ENCODE data around the gene HOXA3. TPM values are rescaled to one million over a fixed set of nuclear protein-coding genes. Genes with fewer than 3 reads are reported as not detected.

Gene HOXA3
- total and polyA plus RNA-seq, 3 experiments from 2014 or later: not detected

DNA sequence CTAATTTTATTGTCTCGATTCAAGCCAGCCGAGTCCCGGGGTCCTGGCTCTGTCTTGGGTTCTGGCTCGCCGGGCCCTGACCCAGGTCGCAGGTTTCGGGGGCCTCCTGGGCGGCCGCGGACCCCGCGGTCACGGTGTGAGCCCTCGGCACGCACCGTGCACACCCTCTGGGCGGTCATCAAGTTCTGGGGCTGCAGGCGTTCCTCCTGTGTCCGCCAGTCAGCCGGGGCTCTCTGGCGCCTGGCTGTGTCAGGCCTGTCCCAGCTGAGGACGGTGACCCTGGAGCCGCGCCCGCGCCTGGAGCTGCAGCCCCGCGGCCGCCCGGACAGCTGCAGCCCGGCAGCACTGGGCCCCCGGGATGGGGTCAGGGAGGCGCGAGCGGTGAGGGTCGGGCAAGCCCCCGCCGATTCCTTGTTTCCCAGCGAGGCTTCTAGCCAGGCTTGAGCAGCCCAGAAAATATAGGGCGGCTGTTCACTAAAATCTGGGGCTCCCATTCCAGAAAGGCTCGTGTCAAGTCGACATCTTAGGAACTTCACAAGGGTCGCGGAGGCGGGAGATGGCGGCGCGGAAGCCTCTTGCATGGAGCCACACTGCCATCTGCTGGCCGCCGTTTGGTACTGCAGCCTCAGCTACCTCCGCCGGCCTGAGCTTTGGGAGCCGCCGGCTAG lies 8.3 kb upstream of the HOXA3 start:
- peaks cover 27 to 46% (median 36%) of the 10 kb centered on the region in 3 donors for H3K4me1 Mint-ChIP-seq
- no peaks in the 10 kb centered on the region for H3K36me3 ChIP-seq (ENCODE audit: insufficient read depth, low read length)
- H3K27ac Mint-ChIP-seq: peak overlapping the region in 3 of 8 donors; percentile 43 to 75 (median 47)
- no peaks in the 10 kb centered on the region for H3K36me3 Mint-ChIP-seq
- H3K27ac ChIP-seq (ENCODE audit: low read depth, low read length): no peak overlapping the region
- H3K4me3 Mint-ChIP-seq: peak overlapping the region; percentile 78 to 91 (median 82)
- peaks cover 84 to 87% of the 10 kb centered on the region in 2 donors for H3K27me3 Mint-ChIP-seq
- H3K4me3 ChIP-seq (ENCODE audit: low read length): peak overlapping the region; percentile 72
- H3K9me3 ChIP-seq (ENCODE audit: low read length): no peaks in the 10 kb centered on the region
- peaks cover 0 to 5% (median 0%) of the 10 kb centered on the region in 5 donors for H3K9me3 Mint-ChIP-seq
- CTCF ChIA-PET: interaction anchor here (0.6 to 5.6 kb wide), 34 partner anchors 10 to 1304 kb away, joined by 3 to 71 read pairs (median 4); partner anchors contain the start of genes HOXA1 and HOXA3
- peak; percentile 77 to 89 (median 79) for DNase-seq
- peaks cover 81% of the 10 kb centered on the region for H3K27me3 ChIP-seq (ENCODE audit: insufficient read depth, low read length, poor library complexity, severe bottlenecking)
- H3K4me1 ChIP-seq (ENCODE audit: insufficient read depth, low read length): peaks cover 30% of the 10 kb centered on the region
- POLR2A ChIA-PET: interaction anchor here (1.2 kb wide), 1 partner anchor 10 kb away, joined by 3 read pairs; no protein-coding TSS in a partner anchor

- CTCF ChIA-PET: interaction anchor here (1.2 to 5.6 kb wide), 24 partner anchors 8 to 1266 kb away, joined by 3 to 71 read pairs (median 10); partner anchors contain the start of gene HOXA3
- Histone ChIP-seq H3K9me3 (ENCODE audit: low read length) (no peaks in the 10 kb centered on the region), H3K27ac (ENCODE audit: low read depth, low read length) (no peak overlapping the region), H3K27me3 (ENCODE audit: insufficient read depth, low read length, poor library complexity, severe bottlenecking) (peaks cover 81% of the 10 kb centered on the region), H3K4me3 (ENCODE audit: low read length) (peak overlapping the region; percentile 72), H3K36me3 (ENCODE audit: insufficient read depth, low read length) (no peaks in the 10 kb centered on the region), H3K4me1 (ENCODE audit: insufficient read depth, low read length) (peaks cover 29% of the 10 kb centered on the region)
- POLR2A ChIA-PET: interaction anchor here (0.5 kb wide), 1 partner anchor 293 kb away, joined by 3 read pairs; no protein-coding TSS in a partner anchor
- H3K27ac Mint-ChIP-seq: peak overlapping the region in 1 of 8 donors; percentile 67
- peaks cover 0 to 7% (median 0%) of the 10 kb centered on the region in 5 donors for H3K9me3 Mint-ChIP-seq
- H3K4me3 Mint-ChIP-seq: peak overlapping the region; percentile 62 to 90 (median 78)
- DNase-seq: no peak
- peaks cover 30 to 48% (median 37%) of the 10 kb centered on the region in 3 donors for H3K4me1 Mint-ChIP-seq
- H3K36me3 Mint-ChIP-seq: no peaks in the 10 kb centered on the region
- peaks cover 84 to 88% of the 10 kb centered on the region in 2 donors for H3K27me3 Mint-ChIP-seq
These were observed 7.8 kb upstream of the HOXA3 start for GRCh38 chr7:27160145-27160545.

- H3K36me3 Mint-ChIP-seq: peaks cover 0 to 2% (median 0%) of the 10 kb centered on the region in 3 donors
- H3K4me3 ChIP-seq (ENCODE audit: low read length): peak overlapping the region; percentile 72
- peaks cover 0 to 10% (median 0%) of the 10 kb centered on the region in 5 donors for H3K9me3 Mint-ChIP-seq
- no peaks in the 10 kb centered on the region for H3K36me3 ChIP-seq (ENCODE audit: insufficient read depth, low read length)
- peaks cover 28% of the 10 kb centered on the region for H3K4me1 ChIP-seq (ENCODE audit: insufficient read depth, low read length)
- peak overlapping the region in 2 of 8 donors; percentile 19 to 67 for H3K27ac Mint-ChIP-seq
- CTCF ChIA-PET: interaction anchor here (1.2 to 2.8 kb wide), 9 partner anchors 9 to 1267 kb away, joined by 3 to 14 read pairs (median 5); no protein-coding TSS in a partner anchor
- DNase-seq: no peak
- peaks cover 85 to 90% of the 10 kb centered on the region in 2 donors for H3K27me3 Mint-ChIP-seq
- POLR2A ChIA-PET: interaction anchor here (0.5 kb wide), 1 partner anchor 293 kb away, joined by 3 read pairs; no protein-coding TSS in a partner anchor
- no peaks in the 10 kb centered on the region for H3K9me3 ChIP-seq (ENCODE audit: low read length)
- peaks cover 31 to 55% (median 44%) of the 10 kb centered on the region in 3 donors for H3K4me1 Mint-ChIP-seq
- H3K27me3 ChIP-seq (ENCODE audit: insufficient read depth, low read length, poor library complexity, severe bottlenecking): peaks cover 81% of the 10 kb centered on the region
- H3K27ac ChIP-seq (ENCODE audit: low read depth, low read length): no peak overlapping the region
- H3K4me3 Mint-ChIP-seq: peak overlapping the region; percentile 62 to 90 (median 78)
These were observed 7.1 kb upstream of the HOXA3 start for GRCh38 chr7:27159266-27160144.

DNA sequence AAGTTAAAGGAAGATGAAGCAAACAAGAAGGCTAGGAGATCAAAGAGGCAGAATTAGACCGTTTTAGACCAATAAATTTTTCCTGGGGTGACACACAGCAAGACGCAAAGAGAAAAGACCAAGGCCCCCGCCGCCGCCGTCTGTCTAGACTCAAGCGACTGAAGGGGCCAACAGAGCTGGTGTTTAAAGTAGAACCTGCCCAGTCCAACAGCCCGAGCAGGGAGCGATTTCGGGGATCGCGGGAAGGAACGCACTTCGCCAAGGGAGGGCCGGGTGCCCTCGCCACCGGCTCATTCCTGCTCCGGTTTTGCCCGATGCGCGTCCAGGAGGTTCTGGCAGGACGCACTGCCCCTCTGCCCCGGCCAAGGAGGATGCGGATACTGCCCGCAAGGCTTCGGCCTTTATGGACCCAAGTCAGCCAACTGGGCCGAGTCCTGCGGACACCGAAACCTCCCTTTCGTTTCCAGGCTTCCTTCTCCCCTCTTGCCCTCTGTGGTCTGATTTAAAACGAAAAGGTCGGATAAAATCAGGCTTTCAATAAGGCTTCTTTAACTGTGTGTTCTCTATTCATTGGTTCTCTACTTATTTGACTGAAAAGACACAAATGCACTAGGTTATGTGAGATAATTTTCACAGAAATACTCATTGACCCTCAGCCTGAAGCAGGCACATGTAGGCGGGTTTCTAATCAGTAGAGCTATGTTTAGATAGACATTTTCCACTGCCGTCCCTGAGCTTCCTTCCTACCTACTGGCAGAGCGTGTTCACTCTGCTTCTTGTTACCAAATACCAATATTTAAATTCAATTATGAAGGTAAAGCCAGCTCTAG lies 6.3 kb upstream of the HOXA3 start:
- Mint-ChIP-seq H3K4me1 (peaks cover 38 to 59% (median 52%) of the 10 kb centered on the region in 3 donors), H3K9me3 (peaks cover 0 to 12% (median 0%) of the 10 kb centered on the region in 5 donors), H3K27ac (peak overlapping the region in 4 of 8 donors; percentile 35 to 67 (median 51)), H3K36me3 (peaks cover 0 to 2% (median 0%) of the 10 kb centered on the region in 3 donors), H3K4me3 (peak overlapping the region in 5 of 7 donors; percentile 23 to 54 (median 42)), H3K27me3 (peaks cover 84 to 90% of the 10 kb centered on the region in 2 donors)
- POLR2A ChIA-PET: no interaction called here
- CTCF ChIA-PET: interaction anchor here (1.2 to 2.8 kb wide), 10 partner anchors 8 to 1266 kb away, joined by 3 to 14 read pairs (median 6); no protein-coding TSS in a partner anchor
- H3K4me1 ChIP-seq (ENCODE audit: insufficient read depth, low read length): peaks cover 31% of the 10 kb centered on the region
- H3K9me3 ChIP-seq (ENCODE audit: low read length): no peaks in the 10 kb centered on the region
- DNase-seq: no peak
- H3K27me3 ChIP-seq (ENCODE audit: insufficient read depth, low read length, poor library complexity, severe bottlenecking): peaks cover 83% of the 10 kb centered on the region
- H3K4me3 ChIP-seq (ENCODE audit: low read length): no peak overlapping the region
- no peak overlapping the region for H3K27ac ChIP-seq (ENCODE audit: low read depth, low read length)
- no peaks in the 10 kb centered on the region for H3K36me3 ChIP-seq (ENCODE audit: insufficient read depth, low read length)

DNA sequence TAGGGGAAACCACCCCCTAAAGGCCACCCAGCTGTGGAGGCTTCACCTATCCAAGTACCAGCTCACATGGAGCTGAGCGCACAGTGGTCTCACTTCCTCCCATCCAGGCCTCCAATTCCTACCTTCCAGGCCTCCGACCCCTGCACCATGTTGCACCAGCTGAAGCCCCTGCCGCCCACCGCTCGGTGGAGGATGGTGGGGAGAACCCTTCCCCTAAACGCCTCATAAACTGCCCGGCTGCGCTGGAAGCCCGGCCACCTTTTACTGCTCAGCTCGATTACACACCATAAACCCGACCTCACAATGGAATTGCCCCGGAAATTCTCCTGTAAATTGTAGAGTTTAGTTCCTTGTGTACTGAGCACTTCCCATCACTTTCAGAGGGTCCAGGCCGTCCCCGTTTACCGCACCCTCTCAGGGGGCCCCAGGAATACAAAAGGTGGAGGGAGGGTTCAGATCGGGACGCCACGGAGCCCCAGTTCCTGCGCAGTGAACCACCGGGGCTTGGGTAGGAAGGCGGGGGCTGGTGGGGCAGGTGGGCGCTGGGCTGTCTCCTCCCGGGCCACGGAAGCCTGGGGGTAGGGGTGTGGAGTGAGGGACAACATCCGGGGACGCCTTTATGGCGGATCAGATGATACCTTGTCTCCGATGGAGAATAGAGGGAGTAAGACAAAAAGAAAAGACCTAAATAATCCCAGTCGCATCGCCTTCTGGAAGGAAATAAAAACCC lies 5.5 kb upstream of the HOXA3 start:
- H3K4me1 Mint-ChIP-seq: peaks cover 39 to 59% (median 53%) of the 10 kb centered on the region in 3 donors
- DNase-seq: no peak
- peaks cover 0 to 2% (median 0%) of the 10 kb centered on the region in 3 donors for H3K36me3 Mint-ChIP-seq
- peaks cover 85 to 90% of the 10 kb centered on the region in 2 donors for H3K27me3 Mint-ChIP-seq
- Histone ChIP-seq H3K4me3 (ENCODE audit: low read length) (no peak overlapping the region), H3K27me3 (ENCODE audit: insufficient read depth, low read length, poor library complexity, severe bottlenecking) (peaks cover 85% of the 10 kb centered on the region), H3K9me3 (ENCODE audit: low read length) (no peaks in the 10 kb centered on the region), H3K36me3 (ENCODE audit: insufficient read depth, low read length) (no peaks in the 10 kb centered on the region), H3K4me1 (ENCODE audit: insufficient read depth, low read length) (peaks cover 31% of the 10 kb centered on the region), H3K27ac (ENCODE audit: low read depth, low read length) (no peak overlapping the region)
- CTCF ChIA-PET: interaction anchor here (1.1 to 2.8 kb wide), 6 partner anchors 8 to 1265 kb away, joined by 3 to 14 read pairs (median 7); partner anchors contain the start of gene HOXA9
- POLR2A ChIA-PET: no interaction called here
- peak overlapping the region in 5 of 7 donors; percentile 23 to 86 (median 54) for H3K4me3 Mint-ChIP-seq
- peak overlapping the region in 4 of 8 donors; percentile 3 to 97 (median 70) for H3K27ac Mint-ChIP-seq
- H3K9me3 Mint-ChIP-seq: peaks cover 0 to 12% (median 0%) of the 10 kb centered on the region in 5 donors

- Histone ChIP-seq H3K36me3 (ENCODE audit: insufficient read depth, low read length) (no peaks in the 10 kb centered on the region), H3K27me3 (ENCODE audit: insufficient read depth, low read length, poor library complexity, severe bottlenecking) (peaks cover 85% of the 10 kb centered on the region), H3K27ac (ENCODE audit: low read depth, low read length) (no peak overlapping the region), H3K4me3 (ENCODE audit: low read length) (no peak overlapping the region), H3K9me3 (ENCODE audit: low read length) (no peaks in the 10 kb centered on the region), H3K4me1 (ENCODE audit: insufficient read depth, low read length) (peaks cover 37% of the 10 kb centered on the region)
- Mint-ChIP-seq H3K9me3 (peaks cover 0 to 12% (median 0%) of the 10 kb centered on the region in 5 donors), H3K27me3 (peaks cover 84 to 88% of the 10 kb centered on the region in 2 donors), H3K36me3 (peaks cover 0 to 2% (median 0%) of the 10 kb centered on the region in 3 donors), H3K4me3 (peak overlapping the region in 6 of 7 donors; percentile 14 to 83 (median 52)), H3K27ac (peak overlapping the region in 4 of 8 donors; percentile 55 to 97 (median 77)), H3K4me1 (peaks cover 40 to 64% (median 54%) of the 10 kb centered on the region in 3 donors)
- POLR2A ChIA-PET: no interaction called here
- DNase-seq: no peak
- CTCF ChIA-PET: interaction anchor here (1.1 to 2.8 kb wide), 7 partner anchors 9 to 1265 kb away, joined by 3 to 9 read pairs (median 4); partner anchors contain the start of gene HOXA9
These were observed 4.7 kb upstream of the HOXA3 start for GRCh38 chr7:27156916-27157701.

Measured in CD8-positive, alpha-beta memory T cell (primary cell).